ENCODE results near the gene RBM48.
A peak's percentile ranks its signal among the peaks of the same experiment; 100 is the strongest.
"Not testable (repeated sequence)": the region's sequence is repeated elsewhere in the genome, so short reads cannot be mapped to it uniquely, and the experiment has no call there.

The RBM48 gene

GRCh38 chr7:92528188-92528957 is at the start of gene RBM48, which contains the start of gene PEX1:
Gene RBM48, plus strand, starts transcription at chr7:92528795. Its CDS starts 19 bp downstream, at chr7:92528814.
Gene PEX1, minus strand, starts transcription at chr7:92528520. Its CDS starts 85 bp downstream, at chr7:92528435.
- peak; percentile 99 for DNase-seq

- not testable (repeated sequence) for DNase-seq
Observed at GRCh38 chr7:92479146-92479545, 49.4 kb upstream of the RBM48 start.

GRCh38 chr7:92483624-92484023 is 45.0 kb upstream of the RBM48 start:
- not testable (repeated sequence) for DNase-seq

- not testable (repeated sequence) for DNase-seq
Observed at GRCh38 chr7:92484226-92484625, 44.4 kb upstream of the RBM48 start.

- DNase-seq = no peak
Observed at GRCh38 chr7:92485267-92485892, 43.2 kb upstream of the RBM48 start.

GRCh38 chr7:92485974-92486373 is 42.6 kb upstream of the RBM48 start:
- no peak for DNase-seq

GRCh38 chr7:92487804-92488203 is 40.8 kb upstream of the RBM48 start:
- DNase-seq = no peak

- no peak for DNase-seq
Observed at GRCh38 chr7:92489634-92490033, 39.0 kb upstream of the RBM48 start.

- DNase-seq = no peak
Observed at GRCh38 chr7:92496876-92497275, 31.7 kb upstream of the RBM48 start.

- no peak for DNase-seq
Observed at GRCh38 chr7:92498557-92498956, 30.0 kb upstream of the RBM48 start.

- no peak for DNase-seq
Observed at GRCh38 chr7:92503767-92504166, 24.8 kb upstream of the RBM48 start.

GRCh38 chr7:92504563-92504962 is 24.0 kb upstream of the RBM48 start:
- no peak for DNase-seq

- DNase-seq = no peak
Observed at GRCh38 chr7:92506363-92506762, 22.2 kb upstream of the RBM48 start.

GRCh38 chr7:92508946-92509345 is 19.6 kb upstream of the RBM48 start:
- no peak for DNase-seq

- no peak for DNase-seq
Observed at GRCh38 chr7:92513167-92513902, 15.3 kb upstream of the RBM48 start.

GRCh38 chr7:92517631-92518030 is 11.0 kb upstream of the RBM48 start:
- no peak for DNase-seq

GRCh38 chr7:92520024-92520423 is 8.6 kb upstream of the RBM48 start:
- DNase-seq = no peak

GRCh38 chr7:92523110-92523509 is 5.5 kb upstream of the RBM48 start:
- no peak for DNase-seq

GRCh38 chr7:92527300-92528187 is 1.1 kb upstream of the RBM48 start:
- DNase-seq = peak; percentile 70

GRCh38 chr7:92528958-92529264 is 316 bp downstream of the RBM48 start:
- DNase-seq = no peak

- DNase-seq = no peak
Observed at GRCh38 chr7:92534572-92534971, 6.0 kb downstream of the RBM48 start.

GRCh38 chr7:92543542-92543941 is 14.9 kb downstream of the RBM48 start:
- not testable (repeated sequence) for DNase-seq

GRCh38 chr7:92545116-92545515 is 16.5 kb downstream of the RBM48 start:
- DNase-seq = not testable (repeated sequence)

All from NCI-H2171 treated with DMSO at 0.1 percent for 48 hours (cell line).